Measurements from ENCODE around the gene SEPSECS.

SEPSECS gene

GRCh38 chr4:25172961-25173915 lies 13.0 kb upstream of the SEPSECS start:
- no peaks in the 10 kb centered on the region for H3K27me3 ChIP-seq (ENCODE audit: control insufficient read depth, insufficient read depth, low read length)
- H3K9me3 ChIP-seq (ENCODE audit: control insufficient read depth, low read length): no peaks in the 10 kb centered on the region
- H3K9ac ChIP-seq (ENCODE audit: low read length): no peak overlapping the region
- peaks cover 4% of the 10 kb centered on the region for H3K4me1 ChIP-seq (ENCODE audit: control insufficient read depth, insufficient read depth, low read length)
- H3K4me3 ChIP-seq (ENCODE audit: low read length): no peak overlapping the region
- no peaks in the 10 kb centered on the region for H3K36me3 ChIP-seq (ENCODE audit: control insufficient read depth, insufficient read depth, low read length)

- H3K4me3 ChIP-seq (ENCODE audit: low read length): no peak overlapping the region
- no peaks in the 10 kb centered on the region for H3K36me3 ChIP-seq (ENCODE audit: control insufficient read depth, insufficient read depth, low read length)
- no peaks in the 10 kb centered on the region for H3K9me3 ChIP-seq (ENCODE audit: control insufficient read depth, low read length)
- no peaks in the 10 kb centered on the region for H3K27me3 ChIP-seq (ENCODE audit: control insufficient read depth, insufficient read depth, low read length)
- peaks cover 4% of the 10 kb centered on the region for H3K4me1 ChIP-seq (ENCODE audit: control insufficient read depth, insufficient read depth, low read length)
- H3K9ac ChIP-seq (ENCODE audit: low read length): no peak overlapping the region
These were observed 11.1 kb upstream of the SEPSECS start for GRCh38 chr4:25171201-25171865.

GRCh38 chr4:25169446-25169845 lies 9.2 kb upstream of the SEPSECS start:
- H3K9me3 ChIP-seq (ENCODE audit: control insufficient read depth, low read length): no peaks in the 10 kb centered on the region
- H3K27me3 ChIP-seq (ENCODE audit: control insufficient read depth, insufficient read depth, low read length): no peaks in the 10 kb centered on the region
- H3K4me3 ChIP-seq (ENCODE audit: low read length): no peak overlapping the region
- peaks cover 4% of the 10 kb centered on the region for H3K4me1 ChIP-seq (ENCODE audit: control insufficient read depth, insufficient read depth, low read length)
- no peak overlapping the region for H3K9ac ChIP-seq (ENCODE audit: low read length)
- H3K36me3 ChIP-seq (ENCODE audit: control insufficient read depth, insufficient read depth, low read length): no peaks in the 10 kb centered on the region

- H3K9me3 ChIP-seq (ENCODE audit: control insufficient read depth, low read length): no peaks in the 10 kb centered on the region
- no peak overlapping the region for H3K9ac ChIP-seq (ENCODE audit: low read length)
- no peaks in the 10 kb centered on the region for H3K36me3 ChIP-seq (ENCODE audit: control insufficient read depth, insufficient read depth, low read length)
- H3K27me3 ChIP-seq (ENCODE audit: control insufficient read depth, insufficient read depth, low read length): no peaks in the 10 kb centered on the region
- H3K4me3 ChIP-seq (ENCODE audit: low read length): no peak overlapping the region
- peaks cover 6% of the 10 kb centered on the region for H3K4me1 ChIP-seq (ENCODE audit: control insufficient read depth, insufficient read depth, low read length)
These were observed 5.7 kb upstream of the SEPSECS start for GRCh38 chr4:25165916-25166315.

- Histone ChIP-seq H3K4me1 (ENCODE audit: control insufficient read depth, insufficient read depth, low read length) (peaks cover 6% of the 10 kb centered on the region), H3K9ac (ENCODE audit: low read length) (no peak overlapping the region), H3K36me3 (ENCODE audit: control insufficient read depth, insufficient read depth, low read length) (no peaks in the 10 kb centered on the region), H3K9me3 (ENCODE audit: control insufficient read depth, low read length) (no peaks in the 10 kb centered on the region), H3K4me3 (ENCODE audit: low read length) (no peak overlapping the region), H3K27me3 (ENCODE audit: control insufficient read depth, insufficient read depth, low read length) (no peaks in the 10 kb centered on the region)
These were observed 2.9 kb upstream of the SEPSECS start for GRCh38 chr4:25163196-25163595.

- Histone ChIP-seq H3K36me3 (ENCODE audit: control insufficient read depth, insufficient read depth, low read length) (no peaks in the 10 kb centered on the region), H3K4me3 (ENCODE audit: low read length) (no peak overlapping the region), H3K9ac (ENCODE audit: low read length) (no peak overlapping the region), H3K27me3 (ENCODE audit: control insufficient read depth, insufficient read depth, low read length) (no peaks in the 10 kb centered on the region), H3K4me1 (ENCODE audit: control insufficient read depth, insufficient read depth, low read length) (peaks cover 6% of the 10 kb centered on the region), H3K9me3 (ENCODE audit: control insufficient read depth, low read length) (no peaks in the 10 kb centered on the region)
These were observed 2.3 kb upstream of the SEPSECS start for GRCh38 chr4:25162566-25162965.

GRCh38 chr4:25161593-25161950 lies 1.3 kb upstream of the SEPSECS start:
- peak overlapping the region; percentile 96 for H3K9ac ChIP-seq (ENCODE audit: low read length)
- peak overlapping the region; percentile 77 for H3K4me3 ChIP-seq (ENCODE audit: low read length)
- peaks cover 6% of the 10 kb centered on the region for H3K4me1 ChIP-seq (ENCODE audit: control insufficient read depth, insufficient read depth, low read length)
- no peaks in the 10 kb centered on the region for H3K27me3 ChIP-seq (ENCODE audit: control insufficient read depth, insufficient read depth, low read length)
- H3K36me3 ChIP-seq (ENCODE audit: control insufficient read depth, insufficient read depth, low read length): no peaks in the 10 kb centered on the region
- H3K9me3 ChIP-seq (ENCODE audit: control insufficient read depth, low read length): no peaks in the 10 kb centered on the region

GRCh38 chr4:25160714-25161592 lies 704 bp upstream of the SEPSECS start:
- peak overlapping the region; percentile 77 for H3K4me3 ChIP-seq (ENCODE audit: low read length)
- H3K36me3 ChIP-seq (ENCODE audit: control insufficient read depth, insufficient read depth, low read length): no peaks in the 10 kb centered on the region
- no peaks in the 10 kb centered on the region for H3K27me3 ChIP-seq (ENCODE audit: control insufficient read depth, insufficient read depth, low read length)
- H3K9ac ChIP-seq (ENCODE audit: low read length): peak overlapping the region; percentile 96
- H3K9me3 ChIP-seq (ENCODE audit: control insufficient read depth, low read length): no peaks in the 10 kb centered on the region
- peaks cover 6% of the 10 kb centered on the region for H3K4me1 ChIP-seq (ENCODE audit: control insufficient read depth, insufficient read depth, low read length)

- Histone ChIP-seq H3K4me1 (ENCODE audit: control insufficient read depth, insufficient read depth, low read length) (peaks cover 6% of the 10 kb centered on the region), H3K36me3 (ENCODE audit: control insufficient read depth, insufficient read depth, low read length) (no peaks in the 10 kb centered on the region), H3K9ac (ENCODE audit: low read length) (no peak overlapping the region), H3K27me3 (ENCODE audit: control insufficient read depth, insufficient read depth, low read length) (no peaks in the 10 kb centered on the region), H3K4me3 (ENCODE audit: low read length) (no peak overlapping the region), H3K9me3 (ENCODE audit: control insufficient read depth, low read length) (no peaks in the 10 kb centered on the region)
These were observed 1.4 kb downstream of the SEPSECS start for GRCh38 chr4:25158817-25159216.

GRCh38 chr4:25157081-25157480 lies 3.2 kb downstream of the SEPSECS start:
- no peaks in the 10 kb centered on the region for H3K36me3 ChIP-seq (ENCODE audit: control insufficient read depth, insufficient read depth, low read length)
- no peak overlapping the region for H3K4me3 ChIP-seq (ENCODE audit: low read length)
- no peak overlapping the region for H3K9ac ChIP-seq (ENCODE audit: low read length)
- H3K27me3 ChIP-seq (ENCODE audit: control insufficient read depth, insufficient read depth, low read length): no peaks in the 10 kb centered on the region
- no peaks in the 10 kb centered on the region for H3K9me3 ChIP-seq (ENCODE audit: control insufficient read depth, low read length)
- H3K4me1 ChIP-seq (ENCODE audit: control insufficient read depth, insufficient read depth, low read length): peaks cover 6% of the 10 kb centered on the region

GRCh38 chr4:25155947-25156346 lies 4.3 kb downstream of the SEPSECS start:
- Histone ChIP-seq H3K36me3 (ENCODE audit: control insufficient read depth, insufficient read depth, low read length) (no peaks in the 10 kb centered on the region), H3K4me3 (ENCODE audit: low read length) (no peak overlapping the region), H3K9ac (ENCODE audit: low read length) (no peak overlapping the region), H3K27me3 (ENCODE audit: control insufficient read depth, insufficient read depth, low read length) (no peaks in the 10 kb centered on the region), H3K9me3 (ENCODE audit: control insufficient read depth, low read length) (no peaks in the 10 kb centered on the region), H3K4me1 (ENCODE audit: control insufficient read depth, insufficient read depth, low read length) (no peaks in the 10 kb centered on the region)

Measured in mucosa of stomach (tissue), 1 donor.